Uterus (tissue), 4 donors: Measurements from ENCODE around the gene ADGRG6. TPM values are rescaled to one million over a fixed set of nuclear protein-coding genes. Genes with fewer than 3 reads are reported as not detected.

Experiments
- DNase-seq, 2 donors: peaks; one replicate each; pipeline ENCODE4 v3.0.0-alpha.2; 2019 to 2020
- H3K27ac ChIP-seq, 2 donors: fragments of 200-600 bp; sonication (generic); 1 replicate in 1 of 2; 2 replicates in 1 of 2; pipeline ENCODE4 v1.5.1; 2016 to 2018
- H3K27me3 ChIP-seq, 2 donors: fragments of 200-600 bp; sonication (generic); one replicate each; pipeline ENCODE4 v1.5.1; 2018 to 2019; ENCODE audit warnings: control low read depth in 1 of 2
- H3K36me3 ChIP-seq, 2 donors: fragments of 200-600 bp; sonication (generic); one replicate each; pipeline ENCODE4 v1.5.1; 2019; ENCODE audit warnings: control low read depth in 1 of 2
- H3K4me1 ChIP-seq, 2 donors: fragments of 200-600 bp; sonication (generic); one replicate each; pipeline ENCODE4 v1.5.1; 2018 to 2019; ENCODE audit warnings: control low read depth in 1 of 2
- H3K4me3 ChIP-seq, 2 donors: fragments of 200-600 bp; sonication (generic); 1 replicate in 1 of 2; 2 replicates in 1 of 2; pipeline ENCODE4 v1.5.1; 2018 to 2019; ENCODE audit warnings: mild to moderate bottlenecking in 1 of 2
- H3K9me3 ChIP-seq, 2 donors: fragments of 200-600 bp; sonication (generic); one replicate each; pipeline ENCODE4 v1.5.1; 2019; ENCODE audit warnings: control low read depth in 1 of 2
- POLR2A ChIP-seq, 2 donors: fragments of 450-650 bp; IDR thresholded peaks; one replicate each; pipeline ENCODE4 v1.6.1; 2016; ENCODE audit warnings: antibody characterized with exemption in 2 of 2, mild to moderate bottlenecking in 1 of 2, moderate library complexity in 1 of 2
- intact Hi-C: fragments of 100-400 bp; cut with DNase I; formaldehyde crosslinking; loops from one replicate; pipeline ENCODE4 v1.15.1; 2023; ENCODE audit warnings: low total_unique reads
- total RNA-seq, 4 donors: library from RNA; depleted of rRNA in 3 of 4; stranded (reverse); fragments of >200 nt in 3 of 4; gene quantifications; one replicate each; pipeline versions ENCODE4 v1.1.0 to v1.2.4, GENCODE V29; 2014 to 2023
- TF ChIP-seq, protein P1 (sequence below), 4 experiments: fragments of 200-600 bp in 2 of 4; fragments of 450-650 bp in 2 of 4; sonication (generic) in 2 of 4; IDR thresholded peaks; one replicate each; pipeline ENCODE4 v1.5.1; 2016 to 2019; ENCODE audit warnings: antibody characterized with exemption in 4 of 4, mild to moderate bottlenecking in 2 of 4, moderate library complexity in 1 of 4
- donor health status: DM: yes; HTN: yes; CAD: no.

Gene ADGRG6
- total RNA-seq, 4 donors from 2014 or later, result 3.6 to 23.8 (median 9.5) TPM

DNA sequence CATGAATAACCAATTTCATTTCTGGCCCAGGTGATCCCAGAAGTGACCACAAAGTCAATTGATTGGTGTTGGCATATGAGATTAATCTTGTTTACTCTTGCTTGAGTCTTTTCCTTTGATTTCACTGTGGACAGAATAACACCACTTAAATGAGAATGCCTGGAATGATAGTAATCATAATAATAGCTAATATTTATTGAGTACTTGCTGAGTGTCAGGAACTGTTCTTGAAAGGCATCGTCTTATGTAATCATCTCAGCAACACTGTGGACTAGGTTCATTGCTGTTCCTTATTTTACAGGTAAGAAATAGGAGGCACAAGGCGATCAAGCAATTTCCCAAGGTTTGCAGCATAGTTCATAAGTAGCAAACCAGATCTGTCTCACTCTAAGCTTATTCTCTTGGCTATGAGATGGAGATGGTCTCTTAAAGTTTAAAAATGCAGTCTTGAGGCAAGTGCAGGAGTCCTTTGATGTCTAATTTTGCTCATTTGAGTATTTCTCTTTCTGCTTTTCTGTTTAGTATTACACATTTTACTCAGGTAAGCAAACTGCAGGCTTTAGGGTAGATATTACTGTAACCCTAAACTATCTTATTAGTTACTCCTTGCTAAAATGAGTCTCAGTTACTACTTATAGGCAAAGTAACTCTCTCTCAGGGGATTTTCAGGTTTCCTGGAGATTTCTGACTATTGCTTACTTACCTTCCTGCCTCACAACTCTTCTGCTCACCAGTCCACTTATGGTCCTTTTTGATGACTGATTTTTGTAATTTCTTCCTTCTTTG, 6.3 kb downstream of the ADGRG6 start:
- Histone ChIP-seq H3K9me3 (no peaks in the 10 kb centered on the region), H3K27me3 (no peaks in the 10 kb centered on the region), H3K4me3 (no peak overlapping the region), H3K27ac (no peak overlapping the region), H3K4me1 (no peaks in the 10 kb centered on the region), H3K36me3 (no peaks in the 10 kb centered on the region)
- intact Hi-C loops, result no loop called here
- no peak for DNase-seq
- TF ChIP-seq, protein P1, sequence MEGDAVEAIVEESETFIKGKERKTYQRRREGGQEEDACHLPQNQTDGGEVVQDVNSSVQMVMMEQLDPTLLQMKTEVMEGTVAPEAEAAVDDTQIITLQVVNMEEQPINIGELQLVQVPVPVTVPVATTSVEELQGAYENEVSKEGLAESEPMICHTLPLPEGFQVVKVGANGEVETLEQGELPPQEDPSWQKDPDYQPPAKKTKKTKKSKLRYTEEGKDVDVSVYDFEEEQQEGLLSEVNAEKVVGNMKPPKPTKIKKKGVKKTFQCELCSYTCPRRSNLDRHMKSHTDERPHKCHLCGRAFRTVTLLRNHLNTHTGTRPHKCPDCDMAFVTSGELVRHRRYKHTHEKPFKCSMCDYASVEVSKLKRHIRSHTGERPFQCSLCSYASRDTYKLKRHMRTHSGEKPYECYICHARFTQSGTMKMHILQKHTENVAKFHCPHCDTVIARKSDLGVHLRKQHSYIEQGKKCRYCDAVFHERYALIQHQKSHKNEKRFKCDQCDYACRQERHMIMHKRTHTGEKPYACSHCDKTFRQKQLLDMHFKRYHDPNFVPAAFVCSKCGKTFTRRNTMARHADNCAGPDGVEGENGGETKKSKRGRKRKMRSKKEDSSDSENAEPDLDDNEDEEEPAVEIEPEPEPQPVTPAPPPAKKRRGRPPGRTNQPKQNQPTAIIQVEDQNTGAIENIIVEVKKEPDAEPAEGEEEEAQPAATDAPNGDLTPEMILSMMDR (IDR thresholded peaks at IDR 0.05), result no peak
- no peak for TF ChIP-seq POLR2A (IDR thresholded peaks at IDR 0.05)

DNA sequence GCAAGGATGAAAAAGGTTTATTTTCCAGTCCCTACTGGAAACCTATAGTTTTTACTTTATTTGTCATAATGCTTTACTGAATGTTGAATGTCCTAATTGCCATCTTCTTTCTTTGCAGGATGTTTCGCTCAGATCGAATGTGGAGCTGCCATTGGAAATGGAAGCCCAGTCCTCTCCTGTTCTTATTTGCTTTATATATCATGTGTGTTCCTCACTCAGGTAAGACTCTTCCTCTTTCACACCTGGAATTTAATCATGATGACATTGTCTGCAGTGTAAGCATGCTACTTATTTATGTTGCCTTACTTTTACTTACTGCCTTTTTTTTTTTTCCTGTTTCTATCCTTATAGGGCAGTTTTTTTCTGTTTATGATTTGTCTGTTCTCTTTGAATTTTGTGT, 7.6 kb downstream of the ADGRG6 start:
- Histone ChIP-seq H3K27ac (no peak overlapping the region), H3K27me3 (no peaks in the 10 kb centered on the region), H3K36me3 (no peaks in the 10 kb centered on the region), H3K9me3 (no peaks in the 10 kb centered on the region), H3K4me3 (no peak overlapping the region), H3K4me1 (no peaks in the 10 kb centered on the region)
- TF ChIP-seq, protein P1 (IDR thresholded peaks at IDR 0.05), result no peak
- TF ChIP-seq POLR2A (IDR thresholded peaks at IDR 0.05), result no peak
- intact Hi-C loops, result no loop called here
- no peak for DNase-seq

DNA sequence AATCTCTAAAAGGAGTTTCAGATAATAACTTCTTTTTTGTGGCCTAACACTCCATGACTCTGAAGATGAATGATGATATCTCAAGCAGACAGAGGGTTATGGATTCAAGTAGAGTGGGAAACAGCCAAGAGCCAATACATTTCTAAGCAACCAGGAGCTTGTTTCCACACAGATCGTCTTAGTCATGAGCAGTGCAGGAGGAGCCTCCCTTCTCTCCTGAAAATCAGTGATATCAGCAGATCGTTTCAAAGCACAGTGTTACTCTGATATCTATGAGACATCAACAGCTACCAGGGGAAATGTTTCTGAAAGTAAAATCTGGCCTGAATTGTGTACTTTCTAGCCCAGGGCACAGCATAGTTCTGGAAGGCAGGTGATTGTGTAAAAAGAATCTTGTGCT, 11.5 kb downstream of the ADGRG6 start:
- Histone ChIP-seq H3K4me1 (no peaks in the 10 kb centered on the region), H3K27ac (no peak overlapping the region), H3K36me3 (no peaks in the 10 kb centered on the region), H3K4me3 (no peak overlapping the region), H3K9me3 (no peaks in the 10 kb centered on the region), H3K27me3 (no peaks in the 10 kb centered on the region)
- intact Hi-C loops, result no loop called here
- no peak for DNase-seq
- TF ChIP-seq, protein P1 (IDR thresholded peaks at IDR 0.05), result no peak
- TF ChIP-seq POLR2A (IDR thresholded peaks at IDR 0.05), result no peak

DNA sequence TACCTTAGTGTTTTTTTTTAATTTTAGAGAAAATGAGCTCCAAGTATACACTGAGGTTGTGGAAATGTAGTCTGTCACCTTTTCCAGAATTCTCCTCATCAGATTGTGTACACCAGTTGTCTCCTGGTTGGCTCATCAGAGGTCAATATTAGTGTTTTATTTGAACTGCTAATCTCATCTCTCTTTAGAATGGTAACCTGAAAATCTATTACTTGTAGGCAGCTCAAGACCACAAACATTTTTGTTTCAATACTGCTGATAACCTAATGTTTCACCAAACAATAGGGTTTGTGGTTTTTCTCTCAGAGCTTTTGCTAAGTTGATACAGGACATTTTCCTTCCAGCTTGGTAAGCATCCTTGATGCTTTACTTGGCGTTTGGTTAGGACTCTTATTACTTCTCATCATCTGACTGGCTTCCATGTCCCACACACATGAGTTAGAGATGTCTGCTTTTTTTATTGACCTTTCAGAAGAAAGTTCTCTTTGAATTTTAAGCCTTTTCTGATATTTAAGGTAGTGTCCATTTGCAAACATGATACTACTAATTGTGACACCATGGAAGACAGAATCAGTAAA, 15.1 kb downstream of the ADGRG6 start:
- Histone ChIP-seq H3K4me1 (no peaks in the 10 kb centered on the region), H3K4me3 (no peak overlapping the region), H3K27ac (no peak overlapping the region), H3K9me3 (no peaks in the 10 kb centered on the region), H3K36me3 (no peaks in the 10 kb centered on the region), H3K27me3 (peaks cover 0 to 3% of the 10 kb centered on the region in 2 donors)
- intact Hi-C loops, result no loop called here
- no peak for TF ChIP-seq POLR2A (IDR thresholded peaks at IDR 0.05)
- TF ChIP-seq, protein P1 (IDR thresholded peaks at IDR 0.05), result no peak
- DNase-seq, result no peak

DNA sequence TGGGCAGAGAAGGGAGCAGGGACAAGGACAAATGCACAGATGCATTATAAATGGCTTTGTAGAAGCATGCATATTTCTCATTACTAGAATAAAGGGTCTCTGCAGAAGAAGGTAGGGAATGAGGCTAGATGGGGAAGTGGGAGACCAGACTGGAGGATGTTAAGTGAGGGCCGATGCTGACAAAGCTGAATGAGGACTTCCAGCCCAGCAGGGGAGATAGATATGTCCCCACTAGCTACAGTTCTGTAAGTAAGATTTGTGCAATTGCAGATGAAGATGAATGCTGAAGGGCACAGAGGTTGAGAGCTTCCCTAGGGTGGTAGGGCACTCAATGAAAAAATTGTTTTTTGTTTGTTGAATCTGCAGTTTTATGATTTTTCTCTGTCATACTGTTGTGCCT, 16.9 kb downstream of the ADGRG6 start:
- Histone ChIP-seq H3K27me3 (peaks cover 0 to 3% of the 10 kb centered on the region in 2 donors), H3K27ac (no peak overlapping the region), H3K36me3 (no peaks in the 10 kb centered on the region), H3K9me3 (no peaks in the 10 kb centered on the region), H3K4me1 (no peaks in the 10 kb centered on the region), H3K4me3 (no peak overlapping the region)
- intact Hi-C loops, result no loop called here
- DNase-seq, result no peak
- TF ChIP-seq, protein P1 (IDR thresholded peaks at IDR 0.05), result no peak
- TF ChIP-seq POLR2A (IDR thresholded peaks at IDR 0.05), result no peak
